K562 treated with DMSO at 1 percent for 48 hours (cell line): ENCODE results near the gene SSX1. TPM values are rescaled to one million over a fixed set of nuclear protein-coding genes. Genes with fewer than 3 reads are reported as not detected.

ENCODE experiments used
- total RNA-seq: library from RNA; unstranded; fragments of 300-600 nt; gene quantifications from 2 replicates; pipeline ENCODE4 v1.2.3, GENCODE V29; 2022; ENCODE audit warnings: low replicate concordance; ENCODE audit errors: extremely low read depth

SSX1 gene, protein sequence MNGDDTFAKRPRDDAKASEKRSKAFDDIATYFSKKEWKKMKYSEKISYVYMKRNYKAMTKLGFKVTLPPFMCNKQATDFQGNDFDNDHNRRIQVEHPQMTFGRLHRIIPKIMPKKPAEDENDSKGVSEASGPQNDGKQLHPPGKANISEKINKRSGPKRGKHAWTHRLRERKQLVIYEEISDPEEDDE
- not detected in 2 replicates for total RNA-seq

DNA sequence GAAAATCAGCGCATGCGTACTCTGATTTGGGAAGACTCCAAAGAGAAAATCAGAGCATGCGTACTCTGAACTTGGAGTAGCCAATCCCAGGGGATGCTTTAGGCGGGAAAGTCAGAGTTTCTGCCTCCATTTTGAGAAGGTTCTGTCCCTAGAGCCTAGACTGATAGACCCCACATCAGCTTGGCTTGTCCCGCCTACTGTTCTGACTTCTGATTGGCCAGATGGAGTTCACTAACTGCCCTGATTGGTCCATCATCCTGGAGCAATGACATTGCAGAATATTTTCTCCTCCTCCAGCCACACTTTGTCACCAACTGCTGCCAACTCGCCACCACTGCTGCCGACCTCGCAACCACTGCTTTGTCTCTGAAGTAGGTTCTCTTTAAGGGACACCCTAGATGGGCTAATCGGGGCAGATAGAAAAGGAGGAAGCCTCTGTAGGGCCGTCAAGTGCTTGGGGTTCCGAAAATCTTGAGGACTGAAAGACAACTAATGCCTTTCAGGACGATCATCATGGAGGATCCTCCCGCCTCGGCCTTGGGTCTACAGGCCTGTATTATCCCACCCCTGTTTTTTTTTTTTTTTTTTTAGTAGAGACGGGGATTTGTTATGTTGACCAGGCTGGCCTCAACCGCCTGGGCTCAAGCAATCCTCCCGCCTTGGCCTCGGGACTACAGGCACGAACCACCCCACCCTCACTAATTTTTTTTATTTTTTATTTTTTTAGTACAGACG lies at the start of gene SSX1:
Gene SSX1 (plus strand): TSS at position 331 of the 735 bp plus-strand sequence. CDS start 1,850 bp downstream, outside the sequence.

Other genes starting within 250 kb of the SSX1 start
- not detected in 2 replicates for gene SPACA5, start 248.4 kb upstream of the SSX1 start, total RNA-seq
- not detected in 2 replicates for gene ZNF630, start 183.8 kb upstream of the SSX1 start, total RNA-seq
- gene SPACA5B, start 124.8 kb upstream of the SSX1 start, total RNA-seq: not detected in 2 replicates
- not detected in 2 replicates for gene SSX5, start 58.6 kb upstream of the SSX1 start, total RNA-seq
- gene SSX3, start 101.3 kb downstream of the SSX1 start, total RNA-seq: not detected in 2 replicates
- not detected in 2 replicates for gene SSX4, start 128.1 kb downstream of the SSX1 start, total RNA-seq
- gene SSX4B, start 156.6 kb downstream of the SSX1 start, total RNA-seq: not detected in 2 replicates
- not detected in 2 replicates for gene SLC38A5, start 214.9 kb downstream of the SSX1 start, total RNA-seq
- gene FTSJ1, start 220.8 kb downstream of the SSX1 start, total RNA-seq: not detected in 2 replicates